Activated CD4-positive, alpha-beta T cell treated with anti-CD3 and anti-CD28 coated beads, Interleukin-2, amount 10 ng/mL, durations not matched to agents 7 days and 5 days (primary cell): ENCODE results near the gene IGSF9. TPM values are rescaled to one million over a fixed set of nuclear protein-coding genes. Genes with fewer than 3 reads are reported as not detected.
A peak's percentile ranks its signal among the peaks of the same experiment; 100 is the strongest.

Experiments used
- CTCF ChIA-PET: fragments of 350-600 bp; sonication (Branson Sonifier 250); formaldehyde crosslinking; loops from one replicate; lab custom pipeline; 2021; ENCODE audit warnings: antibody characterized with exemption; lab: Charles Lee
- POLR2A ChIA-PET: fragments of 350-600 bp; sonication (Branson Sonifier 250); formaldehyde crosslinking; loops from one replicate; lab custom pipeline; 2021; ENCODE audit warnings: antibody characterized with exemption; lab: Charles Lee
- DNase-seq: peaks from one replicate; pipeline ENCODE4 v3.0.0-alpha.2; 2020
- H3K27ac Mint-ChIP-seq: one replicate; pipeline ENCODE4 v1.8.0; 2021; ENCODE audit warnings: mild to moderate bottlenecking, moderate library complexity, mixed read lengths
- H3K27me3 Mint-ChIP-seq: one replicate; pipeline ENCODE4 v1.8.0; 2021; ENCODE audit warnings: mixed read lengths
- H3K36me3 Mint-ChIP-seq: one replicate; pipeline ENCODE4 v1.8.0; 2021; ENCODE audit warnings: low read depth, mixed read lengths
- H3K4me1 Mint-ChIP-seq: one replicate; pipeline ENCODE4 v1.8.0; 2021; ENCODE audit warnings: mixed read lengths
- H3K4me3 Mint-ChIP-seq: one replicate; pipeline ENCODE4 v1.8.0; 2021; ENCODE audit warnings: mild to moderate bottlenecking, moderate library complexity, mixed read lengths
- H3K9me3 Mint-ChIP-seq: one replicate; pipeline ENCODE4 v1.8.0; 2021; ENCODE audit warnings: mixed read lengths
- total RNA-seq, 2 experiments: library from RNA; stranded (reverse); gene quantifications; one replicate each; pipeline ENCODE4 v1.2.3, GENCODE V29; 2021

Gene IGSF9
- total RNA-seq, 2 experiments from 2014 or later: not detected

GRCh38 chr1:159951551-159951950, 6.1 kb upstream of the IGSF9 start:
- DNase-seq: no peak
- POLR2A ChIA-PET: no interaction called here
- no peak overlapping the region for H3K27ac Mint-ChIP-seq
- no peaks in the 10 kb centered on the region for H3K36me3 Mint-ChIP-seq
- no peaks in the 10 kb centered on the region for H3K9me3 Mint-ChIP-seq
- H3K4me3 Mint-ChIP-seq: no peak overlapping the region
- peaks cover 37% of the 10 kb centered on the region for H3K27me3 Mint-ChIP-seq
- CTCF ChIA-PET: interaction anchor here (1.4 kb wide), 1 partner anchor 153 kb away, joined by 4 read pairs; no protein-coding TSS in a partner anchor
- H3K4me1 Mint-ChIP-seq: no peaks in the 10 kb centered on the region

DNA sequence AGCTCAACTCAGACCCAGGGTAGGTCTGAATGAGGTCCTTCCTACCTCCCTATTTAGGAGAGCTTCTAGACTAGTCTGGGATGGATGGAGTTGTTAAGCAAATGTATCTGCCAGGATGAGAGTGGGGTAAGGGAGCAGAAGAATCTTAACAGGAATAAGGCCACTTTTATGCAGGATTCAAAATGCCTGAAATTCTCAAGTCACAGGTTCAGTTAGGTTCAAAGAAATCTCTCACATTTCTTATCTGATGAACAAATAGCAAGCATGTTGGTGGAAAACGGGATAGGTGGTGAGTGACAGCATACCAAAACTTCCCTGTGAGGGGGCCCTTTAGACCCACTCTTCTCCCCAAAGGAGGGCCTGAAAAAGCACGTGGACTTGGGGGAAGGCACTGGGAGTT, 5.6 kb upstream of the IGSF9 start:
- Mint-ChIP-seq H3K27ac (no peak overlapping the region), H3K4me3 (no peak overlapping the region), H3K36me3 (no peaks in the 10 kb centered on the region), H3K27me3 (peaks cover 43% of the 10 kb centered on the region), H3K9me3 (no peaks in the 10 kb centered on the region), H3K4me1 (peaks cover 2% of the 10 kb centered on the region)
- POLR2A ChIA-PET: no interaction called here
- CTCF ChIA-PET: interaction anchor here (1.3 to 1.4 kb wide), 2 partner anchors 10 to 153 kb away, joined by 3 to 4 read pairs; no protein-coding TSS in a partner anchor
- DNase-seq: no peak

- H3K9me3 Mint-ChIP-seq: no peaks in the 10 kb centered on the region
- POLR2A ChIA-PET: no interaction called here
- no peaks in the 10 kb centered on the region for H3K36me3 Mint-ChIP-seq
- peaks cover 8% of the 10 kb centered on the region for H3K4me1 Mint-ChIP-seq
- no peak overlapping the region for H3K4me3 Mint-ChIP-seq
- peaks cover 46% of the 10 kb centered on the region for H3K27me3 Mint-ChIP-seq
- no peak overlapping the region for H3K27ac Mint-ChIP-seq
- CTCF ChIA-PET: interaction anchor here (1.3 kb wide), 1 partner anchor 9 kb away, joined by 3 read pairs; no protein-coding TSS in a partner anchor
- DNase-seq: no peak
Observed at GRCh38 chr1:159949981-159950381, 4.6 kb upstream of the IGSF9 start.

- Mint-ChIP-seq H3K27me3 (peaks cover 51% of the 10 kb centered on the region), H3K4me1 (peaks cover 12% of the 10 kb centered on the region), H3K27ac (no peak overlapping the region), H3K36me3 (no peaks in the 10 kb centered on the region), H3K4me3 (no peak overlapping the region), H3K9me3 (no peaks in the 10 kb centered on the region)
- ChIA-PET CTCF (no interaction called here), POLR2A (no interaction called here)
- no peak for DNase-seq
Observed at GRCh38 chr1:159949123-159949522, 3.7 kb upstream of the IGSF9 start.

- H3K4me1 Mint-ChIP-seq: peaks cover 12% of the 10 kb centered on the region
- H3K27me3 Mint-ChIP-seq: peaks cover 57% of the 10 kb centered on the region
- H3K36me3 Mint-ChIP-seq: no peaks in the 10 kb centered on the region
- ChIA-PET POLR2A (no interaction called here), CTCF (interaction anchor here (0.6 kb wide), 1 partner anchor 433 kb away, joined by 3 read pairs; no protein-coding TSS in a partner anchor)
- H3K9me3 Mint-ChIP-seq: no peaks in the 10 kb centered on the region
- no peak overlapping the region for H3K27ac Mint-ChIP-seq
- no peak for DNase-seq
- no peak overlapping the region for H3K4me3 Mint-ChIP-seq
Observed at GRCh38 chr1:159947942-159948341, 2.5 kb upstream of the IGSF9 start.

DNA sequence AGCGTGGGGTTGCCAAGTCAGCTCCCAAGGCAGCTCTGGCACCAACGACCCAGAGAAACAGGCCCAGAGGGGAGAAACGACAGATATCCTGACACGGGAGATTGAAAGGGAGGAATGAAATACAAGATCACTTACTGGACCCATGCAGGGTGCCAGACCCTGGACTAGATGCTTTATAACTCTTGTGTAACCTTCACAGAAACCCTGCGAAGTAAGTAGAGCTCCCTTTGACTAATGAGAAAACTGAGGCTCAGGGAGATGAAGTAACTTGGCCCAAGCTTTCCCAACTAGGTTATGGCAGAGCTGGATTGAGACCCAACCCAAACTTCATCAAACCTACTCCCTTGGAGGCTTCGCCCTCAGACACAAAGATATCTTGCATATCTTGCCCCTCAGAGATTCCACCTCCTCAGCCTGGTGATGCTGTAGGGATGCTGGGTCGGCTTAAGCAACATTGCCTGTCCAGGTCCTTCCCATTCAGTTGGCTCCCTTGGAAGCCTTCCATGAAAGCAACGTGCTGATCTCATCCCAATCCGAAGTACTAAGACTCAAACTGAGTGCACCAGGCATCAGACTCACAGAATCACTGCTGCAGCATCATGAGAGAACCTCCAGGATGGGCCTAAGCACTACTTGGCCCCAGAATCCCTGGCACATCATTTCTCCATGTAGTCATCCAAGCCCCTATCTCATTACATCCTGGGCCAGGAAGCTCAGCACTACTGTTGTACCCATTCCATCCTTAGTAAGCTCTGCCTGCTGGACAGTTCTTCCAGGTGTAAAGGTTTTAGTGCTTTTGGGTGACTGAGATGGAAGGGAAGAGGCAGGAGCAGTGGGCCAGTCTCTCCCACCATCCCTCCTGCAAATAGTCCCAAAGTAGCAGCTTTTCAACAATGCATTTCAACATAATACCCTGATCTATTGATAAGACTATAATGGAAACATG, 1.1 kb upstream of the IGSF9 start:
- H3K27ac Mint-ChIP-seq: no peak overlapping the region
- CTCF ChIA-PET: interaction anchor here (0.6 to 2.2 kb wide), 5 partner anchors 11 to 162 kb away, joined by 3 to 8 read pairs (median 4); partner anchors contain the start of gene TAGLN2

DNA sequence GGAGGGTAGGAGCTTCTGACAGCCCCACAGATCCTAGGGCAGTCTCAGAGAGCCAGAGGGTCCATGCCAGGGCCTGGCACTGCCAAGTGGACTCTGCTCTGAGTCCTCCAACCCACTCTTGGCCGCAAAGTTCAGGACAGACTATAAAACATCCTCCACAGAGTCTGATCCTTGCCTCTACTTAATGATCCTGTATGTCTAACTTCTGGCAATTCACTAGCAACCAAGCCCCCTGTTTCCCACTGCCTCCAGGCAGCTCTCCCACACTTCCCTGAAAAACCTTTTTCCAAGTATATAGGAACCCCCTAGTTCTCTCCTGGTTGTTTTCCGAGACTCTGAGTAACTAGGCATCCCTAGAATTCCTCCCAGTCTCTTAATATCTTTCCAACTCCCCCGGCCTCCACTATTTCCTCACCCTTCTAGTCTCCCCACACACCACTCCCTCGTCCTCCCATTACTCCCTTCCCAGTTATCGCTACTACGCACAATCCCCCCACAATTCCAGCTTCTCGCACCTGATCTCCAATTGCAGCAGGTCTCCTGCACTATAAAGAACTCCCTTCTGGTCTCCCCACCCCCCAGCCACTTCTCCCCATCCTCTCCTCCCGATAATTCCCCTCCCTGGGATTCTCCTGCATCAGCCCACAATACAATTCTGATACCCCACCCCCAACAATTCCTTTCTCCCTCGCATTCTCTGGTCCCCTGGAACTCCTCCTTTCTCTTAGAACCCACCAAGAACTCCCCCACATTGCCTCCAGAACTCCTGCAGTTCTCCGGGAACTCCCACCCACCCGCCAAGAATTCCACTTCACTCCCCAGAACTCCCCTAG, 574 bp downstream of the IGSF9 start:
- no peak for DNase-seq
- ChIA-PET POLR2A (no interaction called here), CTCF (interaction anchor here (0.8 to 2.2 kb wide), 4 partner anchors 9 to 22 kb away, joined by 4 to 8 read pairs (median 4); partner anchors contain the start of gene TAGLN2)
- Mint-ChIP-seq H3K27me3 (peaks cover 56% of the 10 kb centered on the region), H3K4me3 (peak overlapping the region; percentile 15), H3K27ac (no peak overlapping the region), H3K4me1 (peaks cover 12% of the 10 kb centered on the region), H3K36me3 (no peaks in the 10 kb centered on the region), H3K9me3 (no peaks in the 10 kb centered on the region)

More for the DNA sequence above, 1.1 kb upstream of the IGSF9 start:
- Mint-ChIP-seq H3K27me3 (peaks cover 59% of the 10 kb centered on the region), H3K36me3 (no peaks in the 10 kb centered on the region), H3K9me3 (no peaks in the 10 kb centered on the region), H3K4me1 (peaks cover 12% of the 10 kb centered on the region), H3K4me3 (peak overlapping the region; percentile 15)
- POLR2A ChIA-PET: no interaction called here
- no peak for DNase-seq

- no peak overlapping the region for H3K27ac Mint-ChIP-seq
- H3K4me3 Mint-ChIP-seq: no peak overlapping the region
- DNase-seq: no peak
- peaks cover 60% of the 10 kb centered on the region for H3K27me3 Mint-ChIP-seq
- H3K4me1 Mint-ChIP-seq: peaks cover 12% of the 10 kb centered on the region
- ChIA-PET CTCF (interaction anchor here (0.8 to 1.3 kb wide), 3 partner anchors 14 to 143 kb away, joined by 3 to 4 read pairs (median 3); no protein-coding TSS in a partner anchor), POLR2A (no interaction called here)
- no peaks in the 10 kb centered on the region for H3K36me3 Mint-ChIP-seq
- H3K9me3 Mint-ChIP-seq: no peaks in the 10 kb centered on the region
Observed at GRCh38 chr1:159943908-159944622, 1.3 kb downstream of the IGSF9 start.

DNA sequence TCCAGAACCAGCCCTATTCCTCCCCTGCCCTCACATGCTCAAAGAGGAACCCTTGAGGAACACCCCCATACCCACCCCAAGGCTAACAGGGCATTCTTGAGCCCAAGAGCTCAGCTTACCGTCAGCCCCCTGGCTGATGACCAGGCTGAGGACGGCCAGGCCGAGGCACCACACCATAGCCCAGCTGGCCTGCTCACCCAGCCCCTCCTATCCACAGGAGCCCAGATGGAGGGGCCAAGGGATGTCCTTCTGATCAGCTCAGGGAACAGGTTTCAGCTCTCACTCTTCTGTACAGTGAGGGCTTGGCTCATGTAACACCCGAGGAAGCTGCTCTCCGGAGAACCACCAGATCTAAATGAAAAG, 2.2 kb downstream of the IGSF9 start:
- H3K4me3 Mint-ChIP-seq: no peak overlapping the region
- no peak for DNase-seq
- peaks cover 19% of the 10 kb centered on the region for H3K4me1 Mint-ChIP-seq
- CTCF ChIA-PET: interaction anchor here (0.5 to 1.3 kb wide), 3 partner anchors 21 to 144 kb away, joined by 3 to 4 read pairs (median 3); no protein-coding TSS in a partner anchor
- H3K36me3 Mint-ChIP-seq: no peaks in the 10 kb centered on the region
- POLR2A ChIA-PET: no interaction called here
- peaks cover 64% of the 10 kb centered on the region for H3K27me3 Mint-ChIP-seq
- no peaks in the 10 kb centered on the region for H3K9me3 Mint-ChIP-seq
- H3K27ac Mint-ChIP-seq: no peak overlapping the region

- Mint-ChIP-seq H3K9me3 (no peaks in the 10 kb centered on the region), H3K27ac (no peak overlapping the region), H3K36me3 (no peaks in the 10 kb centered on the region), H3K27me3 (peaks cover 60% of the 10 kb centered on the region), H3K4me3 (no peak overlapping the region), H3K4me1 (peaks cover 24% of the 10 kb centered on the region)
- no peak for DNase-seq
- POLR2A ChIA-PET: no interaction called here
- CTCF ChIA-PET: interaction anchor here (0.5 to 1.3 kb wide), 3 partner anchors 20 to 144 kb away, joined by 3 to 4 read pairs (median 3); no protein-coding TSS in a partner anchor
Observed at GRCh38 chr1:159942632-159943277, 2.7 kb downstream of the IGSF9 start.

DNA sequence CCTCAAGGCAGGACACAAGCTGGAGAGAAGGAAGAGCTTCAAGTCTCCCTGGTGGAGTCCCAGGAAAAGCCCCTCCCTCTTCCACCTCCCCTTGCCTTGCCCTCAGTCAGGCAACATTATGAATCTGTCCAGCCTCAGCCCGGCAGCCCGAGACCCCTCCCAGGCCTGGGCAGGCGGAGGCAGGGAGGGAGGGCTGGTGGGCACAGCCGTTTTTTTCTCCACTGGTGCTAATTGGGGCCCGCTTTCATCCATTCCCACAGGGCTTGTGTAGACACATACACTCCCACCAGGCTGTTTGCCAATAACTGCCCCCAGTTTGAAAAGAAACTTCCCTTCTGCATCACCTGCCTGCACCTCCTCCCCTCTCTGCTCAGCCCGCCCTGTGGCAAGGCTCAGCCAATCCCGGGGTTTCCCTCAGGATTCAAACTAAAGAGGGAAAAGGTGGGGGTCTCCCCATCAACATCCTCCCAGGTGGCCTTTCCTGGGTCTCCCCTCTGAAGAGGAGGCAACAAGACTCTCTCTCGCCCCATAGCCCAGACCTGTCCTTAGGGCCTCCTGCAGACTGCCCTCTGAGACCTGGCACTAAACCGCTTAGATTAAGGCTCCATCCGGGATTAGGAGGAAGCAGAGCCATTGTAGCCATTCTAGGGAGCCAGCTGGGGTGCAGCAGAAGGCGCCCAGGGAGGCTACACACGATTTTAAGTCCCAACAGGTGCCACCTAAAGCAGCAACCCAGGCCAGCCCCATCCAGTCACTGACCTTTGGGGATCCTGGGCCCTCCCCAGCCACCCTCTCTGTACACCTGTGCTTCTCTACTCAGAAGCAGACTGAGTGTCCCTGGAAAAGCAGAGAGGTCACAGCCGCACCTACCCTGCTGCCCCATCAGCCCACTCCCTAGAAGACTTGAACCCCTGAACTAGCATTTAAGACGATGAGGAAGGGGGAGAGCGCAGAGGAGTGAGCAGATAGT, 3.5 kb downstream of the IGSF9 start:
- Mint-ChIP-seq H3K27ac (no peak overlapping the region), H3K27me3 (peaks cover 54% of the 10 kb centered on the region), H3K9me3 (no peaks in the 10 kb centered on the region), H3K4me3 (no peak overlapping the region), H3K4me1 (peaks cover 32% of the 10 kb centered on the region), H3K36me3 (no peaks in the 10 kb centered on the region)
- CTCF ChIA-PET: interaction anchor here (1.2 kb wide), 1 partner anchor 64 kb away, joined by 5 read pairs; no protein-coding TSS in a partner anchor
- POLR2A ChIA-PET: no interaction called here
- no peak for DNase-seq
